T-helper 2 cell treated with Interferon-gamma antibody and Interleukin-4, amounts not matched to agents 5 μg/mL and 100 μg/mL, for 36 hours (primary cell): Measurements from ENCODE around the gene NPTN.

Experiments used
- DNase-seq: peaks from one replicate; pipeline ENCODE4 v3.0.0; 2021; ENCODE audit warnings: low spot score
- H3K27ac Mint-ChIP-seq: one replicate; pipeline ENCODE4 v1.8.0; 2021; ENCODE audit warnings: mild to moderate bottlenecking, mixed read lengths
- H3K27me3 Mint-ChIP-seq: one replicate; pipeline ENCODE4 v1.8.0; 2021; ENCODE audit warnings: low read depth, mixed read lengths
- H3K36me3 Mint-ChIP-seq: one replicate; pipeline ENCODE4 v1.8.0; 2021; ENCODE audit warnings: low read depth, mixed read lengths
- H3K4me1 Mint-ChIP-seq: one replicate; pipeline ENCODE4 v1.8.0; 2021; ENCODE audit warnings: low read depth, mixed read lengths
- H3K4me3 Mint-ChIP-seq: one replicate; pipeline ENCODE4 v1.8.0; 2022; ENCODE audit warnings: mild to moderate bottlenecking, moderate library complexity, mixed read lengths
- H3K9me3 Mint-ChIP-seq: one replicate; pipeline ENCODE4 v1.8.0; 2021; ENCODE audit warnings: mixed read lengths

NPTN gene

GRCh38 chr15:73626072-73626471 is 7.1 kb downstream of the NPTN start:
- no peak for DNase-seq
- Mint-ChIP-seq H3K4me1 (peaks cover 23% of the 10 kb centered on the region), H3K36me3 (no peaks in the 10 kb centered on the region), H3K27me3 (no peaks in the 10 kb centered on the region), H3K4me3 (no peak overlapping the region), H3K9me3 (no peaks in the 10 kb centered on the region), H3K27ac (no peak overlapping the region)

GRCh38 chr15:73624530-73624929 is 8.7 kb downstream of the NPTN start:
- peaks cover 23% of the 10 kb centered on the region for H3K4me1 Mint-ChIP-seq

GRCh38 chr15:73621286-73621826 is 11.8 kb downstream of the NPTN start:
- H3K4me1 Mint-ChIP-seq = peaks cover 14% of the 10 kb centered on the region

More at GRCh38 chr15:73624530-73624929, 8.7 kb downstream of the NPTN start:
- Mint-ChIP-seq H3K36me3 (no peaks in the 10 kb centered on the region), H3K27me3 (no peaks in the 10 kb centered on the region), H3K27ac (no peak overlapping the region), H3K4me3 (no peak overlapping the region), H3K9me3 (no peaks in the 10 kb centered on the region)
- DNase-seq = no peak

GRCh38 chr15:73620078-73620477 is 13.1 kb downstream of the NPTN start:
- H3K4me1 Mint-ChIP-seq = peaks cover 14% of the 10 kb centered on the region
- no peaks in the 10 kb centered on the region for H3K27me3 Mint-ChIP-seq
- no peaks in the 10 kb centered on the region for H3K9me3 Mint-ChIP-seq
- DNase-seq = no peak
- H3K36me3 Mint-ChIP-seq = no peaks in the 10 kb centered on the region
- H3K27ac Mint-ChIP-seq = no peak overlapping the region
- H3K4me3 Mint-ChIP-seq = no peak overlapping the region

More at GRCh38 chr15:73621286-73621826, 11.8 kb downstream of the NPTN start:
- H3K4me3 Mint-ChIP-seq = peak overlapping the region; percentile 29
- H3K9me3 Mint-ChIP-seq = no peaks in the 10 kb centered on the region
- no peaks in the 10 kb centered on the region for H3K27me3 Mint-ChIP-seq
- no peaks in the 10 kb centered on the region for H3K36me3 Mint-ChIP-seq
- H3K27ac Mint-ChIP-seq = no peak overlapping the region
- no peak for DNase-seq

GRCh38 chr15:73617913-73618312 is 15.3 kb downstream of the NPTN start:
- no peaks in the 10 kb centered on the region for H3K36me3 Mint-ChIP-seq
- peaks cover 16% of the 10 kb centered on the region for H3K4me1 Mint-ChIP-seq
- no peaks in the 10 kb centered on the region for H3K27me3 Mint-ChIP-seq
- H3K4me3 Mint-ChIP-seq = no peak overlapping the region
- no peaks in the 10 kb centered on the region for H3K9me3 Mint-ChIP-seq
- H3K27ac Mint-ChIP-seq = no peak overlapping the region
- DNase-seq = no peak

- no peak for DNase-seq
- Mint-ChIP-seq H3K27me3 (no peaks in the 10 kb centered on the region), H3K36me3 (no peaks in the 10 kb centered on the region), H3K27ac (no peak overlapping the region), H3K9me3 (no peaks in the 10 kb centered on the region), H3K4me1 (peaks cover 16% of the 10 kb centered on the region), H3K4me3 (no peak overlapping the region)
Measured at GRCh38 chr15:73617301-73617831, 15.8 kb downstream of the NPTN start.

- H3K27me3 Mint-ChIP-seq = no peaks in the 10 kb centered on the region
- H3K36me3 Mint-ChIP-seq = no peaks in the 10 kb centered on the region
- peaks cover 20% of the 10 kb centered on the region for H3K4me1 Mint-ChIP-seq
- no peaks in the 10 kb centered on the region for H3K9me3 Mint-ChIP-seq
- no peak for DNase-seq
- no peak overlapping the region for H3K27ac Mint-ChIP-seq
- H3K4me3 Mint-ChIP-seq = no peak overlapping the region
Measured at GRCh38 chr15:73608941-73609340, 24.2 kb downstream of the NPTN start.

- H3K27ac Mint-ChIP-seq = no peak overlapping the region
- no peak for DNase-seq
- H3K9me3 Mint-ChIP-seq = no peaks in the 10 kb centered on the region
- H3K36me3 Mint-ChIP-seq = no peaks in the 10 kb centered on the region
- H3K4me3 Mint-ChIP-seq = no peak overlapping the region
- no peaks in the 10 kb centered on the region for H3K27me3 Mint-ChIP-seq
- peaks cover 20% of the 10 kb centered on the region for H3K4me1 Mint-ChIP-seq
Measured at GRCh38 chr15:73608475-73608874, 24.7 kb downstream of the NPTN start.

- no peak overlapping the region for H3K4me3 Mint-ChIP-seq
- H3K27ac Mint-ChIP-seq = no peak overlapping the region
- no peaks in the 10 kb centered on the region for H3K27me3 Mint-ChIP-seq
- peaks cover 21% of the 10 kb centered on the region for H3K4me1 Mint-ChIP-seq
- no peaks in the 10 kb centered on the region for H3K9me3 Mint-ChIP-seq
- H3K36me3 Mint-ChIP-seq = no peaks in the 10 kb centered on the region
- no peak for DNase-seq
Measured at GRCh38 chr15:73607843-73608242, 25.3 kb downstream of the NPTN start.

GRCh38 chr15:73607405-73607804 is 25.8 kb downstream of the NPTN start:
- Mint-ChIP-seq H3K9me3 (no peaks in the 10 kb centered on the region), H3K27ac (no peak overlapping the region), H3K27me3 (no peaks in the 10 kb centered on the region), H3K4me1 (peaks cover 21% of the 10 kb centered on the region), H3K36me3 (no peaks in the 10 kb centered on the region), H3K4me3 (no peak overlapping the region)
- DNase-seq = no peak

- DNase-seq = no peak
Measured at GRCh38 chr15:73605759-73606436, 27.3 kb downstream of the NPTN start.

GRCh38 chr15:73604477-73604876 is 28.7 kb downstream of the NPTN start:
- H3K9me3 Mint-ChIP-seq = no peaks in the 10 kb centered on the region
- H3K27ac Mint-ChIP-seq = no peak overlapping the region
- H3K36me3 Mint-ChIP-seq = no peaks in the 10 kb centered on the region
- H3K27me3 Mint-ChIP-seq = no peaks in the 10 kb centered on the region
- H3K4me3 Mint-ChIP-seq = no peak overlapping the region
- no peak for DNase-seq
- H3K4me1 Mint-ChIP-seq = peaks cover 20% of the 10 kb centered on the region

More at GRCh38 chr15:73605759-73606436, 27.3 kb downstream of the NPTN start:
- no peaks in the 10 kb centered on the region for H3K36me3 Mint-ChIP-seq
- H3K27ac Mint-ChIP-seq = no peak overlapping the region
- H3K9me3 Mint-ChIP-seq = no peaks in the 10 kb centered on the region
- peaks cover 21% of the 10 kb centered on the region for H3K4me1 Mint-ChIP-seq
- H3K27me3 Mint-ChIP-seq = no peaks in the 10 kb centered on the region
- no peak overlapping the region for H3K4me3 Mint-ChIP-seq

GRCh38 chr15:73602992-73603391 is 30.2 kb downstream of the NPTN start:
- Mint-ChIP-seq H3K4me3 (no peak overlapping the region), H3K9me3 (no peaks in the 10 kb centered on the region), H3K27me3 (no peaks in the 10 kb centered on the region), H3K36me3 (no peaks in the 10 kb centered on the region), H3K4me1 (peaks cover 14% of the 10 kb centered on the region), H3K27ac (no peak overlapping the region)
- no peak for DNase-seq

- H3K27ac Mint-ChIP-seq = no peak overlapping the region
- no peak for DNase-seq
- no peak overlapping the region for H3K4me3 Mint-ChIP-seq
- no peaks in the 10 kb centered on the region for H3K9me3 Mint-ChIP-seq
- no peaks in the 10 kb centered on the region for H3K36me3 Mint-ChIP-seq
- H3K4me1 Mint-ChIP-seq = peaks cover 11% of the 10 kb centered on the region
- no peaks in the 10 kb centered on the region for H3K27me3 Mint-ChIP-seq
Measured at GRCh38 chr15:73602446-73602843, 30.7 kb downstream of the NPTN start.
